ENCODE results near the gene PTCSC3.

Gene PTCSC3

DNA sequence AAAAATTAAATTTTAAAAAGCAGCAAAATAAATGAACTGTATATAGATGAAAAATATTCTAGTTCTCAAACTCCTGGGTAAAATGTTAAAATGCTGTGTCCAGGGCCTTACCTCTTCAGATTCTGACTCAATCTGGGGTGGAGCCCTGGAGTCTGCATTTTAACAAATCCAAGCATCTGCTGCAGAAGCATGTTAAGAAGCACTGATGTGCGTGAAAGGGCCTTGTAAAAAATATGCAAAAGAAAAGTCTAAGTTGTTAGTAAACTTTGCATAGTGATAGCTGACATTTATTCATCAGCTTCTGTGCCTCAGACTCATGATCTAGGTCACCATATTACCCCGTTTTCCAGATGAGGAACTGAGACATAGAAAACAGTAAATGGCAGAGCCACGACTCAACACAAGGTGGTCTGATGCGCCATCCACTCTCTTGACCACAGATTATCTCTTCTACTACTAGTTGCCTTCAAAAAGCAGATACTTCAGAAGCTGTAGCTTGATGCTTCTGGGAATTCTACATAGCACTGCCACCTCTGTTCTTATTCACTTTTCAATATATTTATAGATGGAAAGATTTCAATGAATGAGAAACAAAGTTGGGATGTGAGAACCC lies 28.0 kb upstream of the PTCSC3 start:
- Histone ChIP-seq H3K9me3 (ENCODE audit: low read length) (no peaks in the 10 kb centered on the region), H3K4me1 (ENCODE audit: insufficient read depth, low read length, severe bottlenecking) (no peaks in the 10 kb centered on the region), H4K20me1 (ENCODE audit: insufficient read depth, low read length) (no peaks in the 10 kb centered on the region), H3K9ac (ENCODE audit: low read length) (no peak overlapping the region), H3K36me3 (ENCODE audit: insufficient read depth, low read length) (no peaks in the 10 kb centered on the region), H3K9me2 (ENCODE audit: low read depth, low read length) (no peaks in the 10 kb centered on the region), H3K4me3 (ENCODE audit: low read depth, low read length, poor library complexity, severe bottlenecking) (no peak overlapping the region), H3K4me2 (ENCODE audit: low read length) (no peak overlapping the region), H3K79me2 (ENCODE audit: insufficient read depth, low read length) (no peaks in the 10 kb centered on the region), H3F3A (ENCODE audit: insufficient read depth, low read length) (no peaks in the 10 kb centered on the region), H3K27ac (ENCODE audit: low read depth, low read length, poor library complexity, severe bottlenecking) (no peak overlapping the region), H3K27me3 (ENCODE audit: insufficient read depth, low read length) (no peaks in the 10 kb centered on the region), H2AFZ (ENCODE audit: low read length) (no peak overlapping the region)
- TF ChIP-seq EZH2 (IDR thresholded peaks at IDR 0.05; ENCODE audit: borderline replicate concordance, low read length) (no peak), CTCF (IDR thresholded peaks at IDR 0.05; ENCODE audit: low read length) (no peak)

GRCh38 chr14:36198378-36198777 lies 21.9 kb upstream of the PTCSC3 start:
- no peak overlapping the region for H2AFZ ChIP-seq (ENCODE audit: low read length)
- no peaks in the 10 kb centered on the region for H3K9me2 ChIP-seq (ENCODE audit: low read depth, low read length)
- H4K20me1 ChIP-seq (ENCODE audit: insufficient read depth, low read length) = no peaks in the 10 kb centered on the region
- no peak overlapping the region for H3K4me2 ChIP-seq (ENCODE audit: low read length)
- no peak overlapping the region for H3K27ac ChIP-seq (ENCODE audit: low read depth, low read length, poor library complexity, severe bottlenecking)
- no peak overlapping the region for H3K4me3 ChIP-seq (ENCODE audit: low read depth, low read length, poor library complexity, severe bottlenecking)
- H3K27me3 ChIP-seq (ENCODE audit: insufficient read depth, low read length) = no peaks in the 10 kb centered on the region
- H3K9ac ChIP-seq (ENCODE audit: low read length) = no peak overlapping the region
- no peaks in the 10 kb centered on the region for H3K79me2 ChIP-seq (ENCODE audit: insufficient read depth, low read length)
- H3F3A ChIP-seq (ENCODE audit: insufficient read depth, low read length) = no peaks in the 10 kb centered on the region
- H3K4me1 ChIP-seq (ENCODE audit: insufficient read depth, low read length, severe bottlenecking) = no peaks in the 10 kb centered on the region
- H3K9me3 ChIP-seq (ENCODE audit: low read length) = no peaks in the 10 kb centered on the region
- H3K36me3 ChIP-seq (ENCODE audit: insufficient read depth, low read length) = no peaks in the 10 kb centered on the region
- TF ChIP-seq EZH2 (IDR thresholded peaks at IDR 0.05; ENCODE audit: borderline replicate concordance, low read length) (no peak), CTCF (IDR thresholded peaks at IDR 0.05; ENCODE audit: low read length) (no peak)

DNA sequence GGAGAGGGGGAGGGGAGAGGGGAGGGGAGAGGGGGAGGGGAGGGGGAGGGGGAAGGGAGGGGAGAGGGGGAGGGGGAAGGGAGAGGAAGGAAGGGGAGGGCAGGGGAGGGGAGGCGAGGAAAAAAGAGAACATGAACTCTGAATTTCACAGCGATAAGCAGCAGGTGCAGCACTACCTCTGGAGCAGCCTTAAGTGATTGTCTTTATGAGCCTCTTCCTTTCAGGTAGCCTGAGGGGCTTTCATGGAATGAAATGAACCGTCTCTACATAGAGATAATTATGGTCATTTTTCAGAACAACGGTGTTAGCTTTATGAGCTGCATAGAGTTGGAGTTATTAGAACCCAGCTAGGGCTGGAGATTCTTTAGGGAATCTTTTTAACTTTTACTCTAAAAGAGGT lies 18.1 kb upstream of the PTCSC3 start:
- Histone ChIP-seq H3K9me2 (ENCODE audit: low read depth, low read length) (no peaks in the 10 kb centered on the region), H3K36me3 (ENCODE audit: insufficient read depth, low read length) (no peaks in the 10 kb centered on the region), H3K4me3 (ENCODE audit: low read depth, low read length, poor library complexity, severe bottlenecking) (no peak overlapping the region), H3K9me3 (ENCODE audit: low read length) (no peaks in the 10 kb centered on the region), H3F3A (ENCODE audit: insufficient read depth, low read length) (no peaks in the 10 kb centered on the region), H3K27me3 (ENCODE audit: insufficient read depth, low read length) (no peaks in the 10 kb centered on the region), H3K4me2 (ENCODE audit: low read length) (no peak overlapping the region), H3K27ac (ENCODE audit: low read depth, low read length, poor library complexity, severe bottlenecking) (no peak overlapping the region), H3K79me2 (ENCODE audit: insufficient read depth, low read length) (no peaks in the 10 kb centered on the region), H3K4me1 (ENCODE audit: insufficient read depth, low read length, severe bottlenecking) (no peaks in the 10 kb centered on the region), H4K20me1 (ENCODE audit: insufficient read depth, low read length) (no peaks in the 10 kb centered on the region), H2AFZ (ENCODE audit: low read length) (no peak overlapping the region), H3K9ac (ENCODE audit: low read length) (no peak overlapping the region)
- TF ChIP-seq CTCF (IDR thresholded peaks at IDR 0.05; ENCODE audit: low read length) (no peak), EZH2 (IDR thresholded peaks at IDR 0.05; ENCODE audit: borderline replicate concordance, low read length) (no peak)

Measured in OCI-LY1 (cell line).